Activated naive CD4-positive, alpha-beta T cell treated with anti-CD3 and anti-CD28 coated beads for 36 hours (primary cell): ENCODE measurements around the gene BDKRB1. TPM values are rescaled to one million over a fixed set of nuclear protein-coding genes. Genes with fewer than 3 reads are reported as not detected.

Experiments
- CTCF ChIA-PET: fragments of 350-600 bp; sonication (Branson Sonifier 250); formaldehyde crosslinking; loops from one replicate; lab custom pipeline; 2021; ENCODE audit warnings: antibody characterized with exemption; lab: Charles Lee
- DNase-seq: peaks from one replicate; pipeline ENCODE4 v3.0.0-alpha.2; 2020
- H3K27ac Mint-ChIP-seq: one replicate; pipeline ENCODE4 v1.8.0; 2021; ENCODE audit warnings: mild to moderate bottlenecking, mixed read lengths
- H3K27me3 Mint-ChIP-seq: one replicate; pipeline ENCODE4 v1.8.0; 2021; ENCODE audit warnings: low read depth, mixed read lengths
- H3K36me3 Mint-ChIP-seq: one replicate; pipeline ENCODE4 v1.8.0; 2021; ENCODE audit warnings: low read depth, mixed read lengths
- H3K4me1 Mint-ChIP-seq: one replicate; pipeline ENCODE4 v1.8.0; 2021; ENCODE audit warnings: low read depth, mixed read lengths
- H3K4me3 Mint-ChIP-seq: one replicate; pipeline ENCODE4 v1.8.0; 2021; ENCODE audit warnings: mild to moderate bottlenecking, moderate library complexity, mixed read lengths
- H3K9me3 Mint-ChIP-seq: one replicate; pipeline ENCODE4 v1.8.0; 2021; ENCODE audit warnings: mixed read lengths
- intact Hi-C: fragments of 100-400 bp; cut with micrococcal nuclease; formaldehyde crosslinking; loops from one replicate; pipeline ENCODE4 v1.15.1; 2023
- total RNA-seq, 2 experiments: library from RNA; stranded (reverse); gene quantifications; one replicate each; pipeline ENCODE4 v1.2.3, GENCODE V29; 2021

Gene BDKRB1
- total RNA-seq, 2 experiments from 2014 or later, result not detected

DNA sequence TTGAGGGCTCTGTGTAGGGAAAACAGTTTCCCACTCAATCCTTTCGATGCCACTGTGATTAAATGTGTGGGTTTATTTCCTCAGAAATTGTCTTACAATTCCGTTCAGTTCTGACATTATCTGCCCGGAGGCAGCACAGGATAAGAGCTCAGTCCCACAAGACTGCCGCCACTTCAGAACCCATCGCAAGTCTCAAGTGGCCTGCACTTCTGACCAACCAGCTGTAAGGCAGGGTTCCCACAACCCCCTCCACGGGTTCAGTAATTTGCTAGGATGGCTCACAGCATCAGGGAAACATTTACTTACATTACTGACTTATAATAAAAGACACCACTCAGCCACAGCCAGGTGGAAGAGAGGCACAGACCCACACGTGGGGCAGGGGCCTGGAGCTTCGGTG lies 34.2 kb upstream of the BDKRB1 start:
- H3K9me3 Mint-ChIP-seq, result no peaks in the 10 kb centered on the region
- H3K4me3 Mint-ChIP-seq, result no peak overlapping the region
- H3K27me3 Mint-ChIP-seq, result peaks cover 3% of the 10 kb centered on the region
- no peak for DNase-seq
- H3K27ac Mint-ChIP-seq, result no peak overlapping the region
- intact Hi-C loops, result no loop called here
- no peaks in the 10 kb centered on the region for H3K4me1 Mint-ChIP-seq
- CTCF ChIA-PET, result no interaction called here
- H3K36me3 Mint-ChIP-seq, result no peaks in the 10 kb centered on the region

DNA sequence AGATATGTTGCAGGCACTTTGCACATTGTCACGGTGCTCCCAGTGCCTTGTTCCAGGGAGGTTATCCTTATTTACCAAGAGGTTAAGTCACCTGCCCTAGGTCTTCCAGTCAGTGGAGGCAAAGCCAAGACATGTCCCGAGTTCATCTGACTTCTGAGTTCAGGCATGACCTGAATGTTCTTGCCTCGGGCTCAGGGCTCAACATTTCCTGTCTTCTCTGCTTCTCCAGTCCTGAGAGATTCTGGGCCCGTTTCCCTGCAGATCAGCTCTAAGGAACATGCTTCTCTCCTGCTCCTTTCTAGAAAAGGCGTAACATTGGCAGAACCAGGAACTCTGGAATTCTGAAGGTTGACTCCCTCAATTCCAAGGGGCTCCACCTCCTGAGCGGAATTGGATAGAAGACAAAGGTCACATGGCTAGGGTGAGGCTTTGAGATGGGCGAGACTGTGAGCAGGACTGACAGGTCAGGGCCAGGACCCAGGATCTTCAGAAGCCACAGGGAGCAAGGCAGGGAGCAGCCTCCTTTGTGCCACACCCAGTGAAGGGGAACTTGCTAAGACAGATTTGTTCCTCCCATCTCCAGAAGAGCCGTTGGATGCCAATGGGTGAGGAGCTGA lies 31.4 kb upstream of the BDKRB1 start:
- Mint-ChIP-seq H3K27me3 (peaks cover 3% of the 10 kb centered on the region), H3K4me3 (no peak overlapping the region), H3K4me1 (no peaks in the 10 kb centered on the region), H3K27ac (no peak overlapping the region), H3K9me3 (peaks cover 7% of the 10 kb centered on the region), H3K36me3 (no peaks in the 10 kb centered on the region)
- DNase-seq, result no peak
- CTCF ChIA-PET, result no interaction called here
- intact Hi-C loops, result no loop called here

DNA sequence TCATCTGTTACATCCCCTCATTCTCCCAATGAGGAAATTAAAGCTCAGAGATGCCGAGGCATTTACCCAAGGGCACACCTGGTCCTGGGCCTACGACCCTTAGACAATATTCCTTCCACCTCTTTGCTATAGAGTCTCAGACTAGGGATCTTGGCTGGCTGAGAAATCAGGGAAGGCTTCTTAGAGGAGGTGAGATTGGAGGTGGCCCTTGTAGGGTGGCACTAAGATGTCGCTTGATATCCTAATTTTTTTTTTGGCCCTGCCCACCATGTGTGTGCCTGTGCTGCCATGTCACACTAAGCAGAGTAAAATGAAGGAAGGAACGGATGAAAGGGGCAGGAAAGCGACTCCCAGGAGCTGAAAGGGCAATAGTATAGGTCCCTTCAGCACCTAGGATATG lies 30.8 kb upstream of the BDKRB1 start:
- peaks cover 3% of the 10 kb centered on the region for H3K27me3 Mint-ChIP-seq
- peaks cover 7% of the 10 kb centered on the region for H3K9me3 Mint-ChIP-seq
- H3K36me3 Mint-ChIP-seq, result no peaks in the 10 kb centered on the region
- CTCF ChIA-PET, result no interaction called here
- DNase-seq, result no peak
- H3K4me3 Mint-ChIP-seq, result no peak overlapping the region
- intact Hi-C loops, result no loop called here
- H3K4me1 Mint-ChIP-seq, result no peaks in the 10 kb centered on the region
- H3K27ac Mint-ChIP-seq, result no peak overlapping the region

GRCh38 chr14:96225745-96226151 lies 30.3 kb upstream of the BDKRB1 start:
- no peaks in the 10 kb centered on the region for H3K4me1 Mint-ChIP-seq
- H3K27ac Mint-ChIP-seq, result no peak overlapping the region
- peaks cover 7% of the 10 kb centered on the region for H3K9me3 Mint-ChIP-seq
- H3K36me3 Mint-ChIP-seq, result no peaks in the 10 kb centered on the region
- DNase-seq, result no peak
- no peak overlapping the region for H3K4me3 Mint-ChIP-seq
- intact Hi-C loops, result no loop called here
- CTCF ChIA-PET, result no interaction called here
- peaks cover 3% of the 10 kb centered on the region for H3K27me3 Mint-ChIP-seq

DNA sequence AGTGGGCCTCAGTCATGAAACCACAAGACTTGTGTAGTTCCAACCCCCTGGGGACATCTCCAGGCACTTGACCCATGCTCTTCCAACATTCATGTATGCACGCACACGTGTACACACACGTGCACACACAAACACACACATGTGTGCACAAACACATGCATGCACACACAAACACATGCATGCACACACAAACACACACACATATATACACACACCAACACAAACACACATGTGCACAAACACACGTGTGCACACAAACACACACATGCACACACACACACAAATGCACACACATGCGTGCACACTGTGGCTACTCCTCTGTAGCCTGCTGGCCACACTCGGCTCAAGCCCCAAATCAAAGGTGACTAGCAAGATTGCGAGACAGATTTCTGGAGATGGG lies 28.6 kb upstream of the BDKRB1 start:
- DNase-seq, result no peak
- Mint-ChIP-seq H3K4me3 (no peak overlapping the region), H3K27ac (no peak overlapping the region), H3K4me1 (no peaks in the 10 kb centered on the region), H3K9me3 (peaks cover 7% of the 10 kb centered on the region), H3K27me3 (no peaks in the 10 kb centered on the region), H3K36me3 (no peaks in the 10 kb centered on the region)
- CTCF ChIA-PET, result no interaction called here
- intact Hi-C loops, result no loop called here

DNA sequence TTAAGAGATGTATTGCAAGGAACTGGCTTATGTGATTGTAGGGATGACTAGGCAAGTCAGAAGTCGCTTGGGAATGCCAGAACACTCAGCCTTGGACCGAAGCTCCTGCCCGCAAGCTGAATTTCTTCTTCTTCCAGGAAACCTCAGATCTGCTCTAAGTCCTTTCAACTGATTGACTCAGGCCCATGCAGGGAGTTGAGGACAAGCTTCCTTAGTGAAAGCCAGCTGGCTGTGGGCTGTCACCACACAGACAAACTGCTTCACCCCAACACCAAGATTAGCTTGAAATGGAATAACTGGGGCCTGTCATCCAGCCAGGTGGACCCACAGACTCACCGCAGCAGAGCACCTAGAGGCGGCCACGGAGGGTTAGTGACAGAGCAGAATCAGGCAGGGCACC lies 26.7 kb upstream of the BDKRB1 start:
- H3K27me3 Mint-ChIP-seq, result no peaks in the 10 kb centered on the region
- no peaks in the 10 kb centered on the region for H3K4me1 Mint-ChIP-seq
- intact Hi-C loops, result no loop called here
- H3K4me3 Mint-ChIP-seq, result no peak overlapping the region
- no peak overlapping the region for H3K27ac Mint-ChIP-seq
- no peak for DNase-seq
- CTCF ChIA-PET, result no interaction called here
- H3K9me3 Mint-ChIP-seq, result peaks cover 7% of the 10 kb centered on the region
- no peaks in the 10 kb centered on the region for H3K36me3 Mint-ChIP-seq

GRCh38 chr14:96231056-96231455 lies 25.0 kb upstream of the BDKRB1 start:
- Mint-ChIP-seq H3K4me1 (no peaks in the 10 kb centered on the region), H3K27me3 (no peaks in the 10 kb centered on the region), H3K27ac (no peak overlapping the region), H3K4me3 (no peak overlapping the region), H3K36me3 (no peaks in the 10 kb centered on the region), H3K9me3 (peaks cover 7% of the 10 kb centered on the region)
- DNase-seq, result no peak
- intact Hi-C loops, result no loop called here
- CTCF ChIA-PET, result no interaction called here

GRCh38 chr14:96231526-96232130 lies 24.4 kb upstream of the BDKRB1 start:
- Mint-ChIP-seq H3K4me1 (no peaks in the 10 kb centered on the region), H3K27me3 (no peaks in the 10 kb centered on the region), H3K9me3 (peaks cover 7% of the 10 kb centered on the region)

DNA sequence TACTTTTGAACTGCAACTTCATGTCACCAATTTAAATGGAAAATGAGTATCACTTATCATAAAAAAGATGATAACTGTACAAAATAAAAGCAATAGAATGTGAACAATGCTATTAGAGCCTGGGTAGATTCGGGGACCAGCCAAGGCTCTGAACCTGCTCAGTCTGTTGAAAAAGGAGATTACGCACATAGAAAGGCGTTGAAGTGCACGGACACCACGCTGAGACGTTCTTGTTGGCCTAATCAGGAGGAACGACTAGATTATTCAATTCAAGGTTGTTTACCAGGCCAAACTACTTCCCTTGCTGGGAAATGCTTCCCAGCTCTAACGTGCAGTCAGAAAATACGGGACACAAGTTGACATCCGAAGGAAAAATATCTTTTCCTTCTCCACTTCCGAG lies 23.5 kb upstream of the BDKRB1 start:
- Mint-ChIP-seq H3K9me3 (peaks cover 5% of the 10 kb centered on the region), H3K27ac (no peak overlapping the region), H3K27me3 (no peaks in the 10 kb centered on the region), H3K4me3 (no peak overlapping the region), H3K36me3 (no peaks in the 10 kb centered on the region), H3K4me1 (no peaks in the 10 kb centered on the region)
- intact Hi-C loops, result no loop called here
- CTCF ChIA-PET, result no interaction called here
- DNase-seq, result no peak

More at GRCh38 chr14:96231526-96232130, 24.4 kb upstream of the BDKRB1 start:
- CTCF ChIA-PET, result no interaction called here
- Mint-ChIP-seq H3K27ac (no peak overlapping the region), H3K4me3 (no peak overlapping the region), H3K36me3 (no peaks in the 10 kb centered on the region)
- intact Hi-C loops, result no loop called here
- DNase-seq, result no peak

DNA sequence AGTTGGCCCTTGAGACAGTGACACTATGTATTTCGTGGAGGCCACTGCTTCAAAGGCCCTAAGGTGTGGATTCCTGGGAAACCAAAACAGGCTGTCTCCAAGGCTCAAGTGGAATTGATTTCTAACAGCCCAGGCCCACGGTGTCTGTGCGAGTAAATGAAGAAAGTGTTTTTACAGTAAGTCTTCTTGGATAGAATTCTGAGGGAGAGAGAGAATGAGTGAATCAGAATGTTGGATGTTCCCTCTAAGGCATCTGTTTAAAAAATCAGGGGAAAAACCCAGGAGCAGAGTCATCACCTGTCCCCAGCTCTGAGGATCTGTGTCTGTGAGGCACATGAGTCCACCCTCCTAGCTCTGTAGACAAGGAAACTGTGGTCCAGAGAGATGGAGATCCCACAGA lies 22.3 kb upstream of the BDKRB1 start:
- no peak overlapping the region for H3K4me3 Mint-ChIP-seq
- intact Hi-C loops, result no loop called here

GRCh38 chr14:96235426-96235825 lies 20.6 kb upstream of the BDKRB1 start:
- CTCF ChIA-PET, result no interaction called here
- Mint-ChIP-seq H3K36me3 (no peaks in the 10 kb centered on the region), H3K4me3 (no peak overlapping the region), H3K27ac (no peak overlapping the region), H3K4me1 (no peaks in the 10 kb centered on the region), H3K9me3 (no peaks in the 10 kb centered on the region), H3K27me3 (no peaks in the 10 kb centered on the region)
- intact Hi-C loops, result no loop called here
- DNase-seq, result no peak

More for the DNA sequence above, 22.3 kb upstream of the BDKRB1 start:
- Mint-ChIP-seq H3K4me1 (no peaks in the 10 kb centered on the region), H3K36me3 (no peaks in the 10 kb centered on the region), H3K27ac (no peak overlapping the region), H3K27me3 (no peaks in the 10 kb centered on the region), H3K9me3 (no peaks in the 10 kb centered on the region)
- CTCF ChIA-PET, result no interaction called here
- DNase-seq, result no peak

DNA sequence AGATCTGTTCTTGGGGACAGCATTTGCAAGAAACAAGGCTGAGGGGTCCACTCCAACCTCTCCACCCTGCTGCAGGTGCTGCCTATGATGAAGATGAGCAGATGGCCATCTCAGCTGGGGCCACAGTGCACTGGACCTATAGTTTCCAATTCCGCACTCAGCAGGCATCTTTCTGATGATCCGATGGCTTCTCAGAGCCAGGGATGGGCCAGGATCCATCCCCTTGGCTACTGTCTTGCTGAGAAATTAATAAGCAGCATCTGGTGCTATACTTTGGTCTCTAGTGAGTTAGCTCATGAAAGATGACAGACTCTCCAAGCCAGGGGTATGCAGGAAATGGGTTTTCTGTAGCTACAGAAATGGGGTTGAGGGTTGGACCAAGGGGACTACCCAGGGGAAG lies 18.4 kb upstream of the BDKRB1 start:
- Mint-ChIP-seq H3K9me3 (no peaks in the 10 kb centered on the region), H3K27me3 (no peaks in the 10 kb centered on the region), H3K4me3 (no peak overlapping the region), H3K27ac (no peak overlapping the region), H3K4me1 (no peaks in the 10 kb centered on the region), H3K36me3 (no peaks in the 10 kb centered on the region)
- CTCF ChIA-PET, result interaction anchor here (0.5 kb wide), 1 partner anchor 123 kb away, joined by 3 read pairs; no protein-coding TSS in a partner anchor
- no peak for DNase-seq
- intact Hi-C loops, result no loop called here

DNA sequence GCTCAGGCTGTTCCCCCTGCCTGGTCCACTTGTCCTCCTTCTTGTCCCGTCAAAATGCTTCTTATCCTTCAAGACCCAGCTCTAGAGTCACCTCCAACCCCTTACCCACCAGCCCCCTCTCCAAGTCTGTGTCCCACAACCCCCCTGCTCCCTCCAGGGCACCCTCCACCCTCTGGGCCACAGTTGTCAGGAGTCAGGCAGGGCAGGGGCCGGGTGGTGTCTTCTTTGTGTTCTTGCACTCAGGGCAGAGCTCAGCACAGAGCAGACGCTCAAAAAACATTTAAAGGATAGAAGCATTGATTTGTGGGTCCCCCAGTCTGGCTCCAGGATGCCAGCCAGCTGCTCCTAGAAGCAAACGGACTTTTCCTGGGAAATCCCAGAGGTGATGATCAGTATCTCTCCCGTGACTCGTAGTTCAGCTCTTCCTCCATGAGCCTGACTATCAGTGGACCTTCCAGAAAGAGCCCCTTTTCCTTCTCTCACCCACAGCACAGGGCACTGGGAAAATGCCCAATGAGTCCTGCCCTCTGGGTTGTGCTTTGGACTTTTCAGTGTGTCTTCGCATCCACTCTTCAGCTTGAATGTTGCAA lies 17.2 kb upstream of the BDKRB1 start:
- CTCF ChIA-PET, result no interaction called here
- no peaks in the 10 kb centered on the region for H3K4me1 Mint-ChIP-seq
- H3K27ac Mint-ChIP-seq, result no peak overlapping the region
- no peaks in the 10 kb centered on the region for H3K9me3 Mint-ChIP-seq
- intact Hi-C loops, result no loop called here
- no peak overlapping the region for H3K4me3 Mint-ChIP-seq
- H3K27me3 Mint-ChIP-seq, result no peaks in the 10 kb centered on the region
- no peak for DNase-seq
- H3K36me3 Mint-ChIP-seq, result no peaks in the 10 kb centered on the region
